Measurements from ENCODE around the gene SNX10. TPM values are rescaled to one million over a fixed set of nuclear protein-coding genes. Genes with fewer than 3 reads are reported as not detected.

Gene SNX10, protein sequence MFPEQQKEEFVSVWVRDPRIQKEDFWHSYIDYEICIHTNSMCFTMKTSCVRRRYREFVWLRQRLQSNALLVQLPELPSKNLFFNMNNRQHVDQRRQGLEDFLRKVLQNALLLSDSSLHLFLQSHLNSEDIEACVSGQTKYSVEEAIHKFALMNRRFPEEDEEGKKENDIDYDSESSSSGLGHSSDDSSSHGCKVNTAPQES
- total RNA-seq (2022; extraction: Qiagen RNA extraction; ENCODE audit: low read depth), result 2.2 to 4.6 TPM (median 4.2 TPM) in 5 replicates

DNA sequence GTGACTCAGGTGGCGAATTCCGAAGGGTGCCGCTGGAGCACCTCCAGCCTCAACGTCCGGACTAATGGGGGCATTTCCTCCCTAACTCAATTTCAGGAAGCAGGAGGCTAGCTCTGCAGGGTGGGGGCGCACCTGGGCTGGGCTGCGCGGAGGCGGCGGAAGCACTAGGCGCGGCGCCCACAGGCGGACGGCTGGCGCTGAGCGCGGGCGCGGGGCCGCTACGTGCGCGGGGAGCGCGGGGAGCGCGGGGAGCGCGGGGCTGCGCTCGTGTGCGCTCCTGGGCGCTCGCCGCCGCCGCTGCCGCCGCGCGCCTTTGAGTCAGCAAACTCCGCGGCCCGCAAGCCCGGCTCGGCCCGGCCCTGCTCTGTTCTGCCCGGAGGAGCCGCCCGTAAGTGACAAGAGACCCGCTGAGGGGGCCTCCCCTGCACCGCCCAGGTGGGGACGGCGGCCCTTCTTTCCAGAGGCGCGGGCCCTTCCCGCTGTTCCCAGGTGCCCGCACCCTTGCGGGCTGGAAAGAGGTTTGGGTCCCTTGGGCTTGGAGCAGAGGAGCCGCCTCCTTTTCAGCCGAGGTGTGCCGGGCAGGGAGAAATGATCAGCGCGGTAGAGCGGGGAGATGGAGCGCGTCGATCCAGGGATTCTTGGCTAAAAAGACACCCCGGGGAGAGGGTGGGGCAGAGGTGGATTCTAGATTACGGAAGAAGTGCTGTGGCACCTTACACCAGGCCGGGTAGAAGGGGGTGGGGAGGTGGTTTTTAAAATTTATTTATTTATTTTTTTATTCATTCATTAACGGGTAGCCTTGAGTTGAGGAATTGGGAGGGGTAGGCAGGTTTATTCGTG is at the start of gene SNX10:
SNX10 (plus strand) TSS at position 164 of the 840 bp plus-strand sequence. CDS start 54,581 bp downstream, outside the sequence.

Other genes with a start within 250 kb of the SNX10 start
- 6.6 to 12.5 TPM (median 8.4 TPM) in 5 replicates for gene NFE2L3, start 139.7 kb upstream of the SNX10 start, total RNA-seq (2022; extraction: Qiagen RNA extraction; ENCODE audit: low read depth)
- 1,204 to 1,479 TPM (median 1,292 TPM) in 5 replicates for gene HNRNPA2B1, start 91.1 kb upstream of the SNX10 start, total RNA-seq (2022; extraction: Qiagen RNA extraction; ENCODE audit: low read depth)
- gene CBX3, start 90.1 kb upstream of the SNX10 start, total RNA-seq (2022; extraction: Qiagen RNA extraction; ENCODE audit: low read depth), result 177 to 367 TPM (median 226 TPM) in 5 replicates